Neural crest cell (in vitro differentiated cells): ENCODE data around the gene KRI1. TPM values are rescaled to one million over a fixed set of nuclear protein-coding genes. Genes with fewer than 3 reads are reported as not detected.

ENCODE experiments used
- DNase-seq: peaks from one replicate; pipeline ENCODE4 v3.0.0; 2021; ENCODE audit warnings: low read depth, mixed read lengths, low spot score
- H3K27ac Mint-ChIP-seq: one replicate; pipeline ENCODE4 v1.8.0; 2021; ENCODE audit warnings: mild to moderate bottlenecking, mixed read lengths; ENCODE audit not compliant: unreplicated experiment
- H3K27me3 Mint-ChIP-seq: 2 replicates; pipeline ENCODE4 v1.8.0; 2021; ENCODE audit warnings: low read depth, mild to moderate bottlenecking, mixed read lengths
- H3K36me3 Mint-ChIP-seq: 2 replicates; pipeline ENCODE4 v1.8.0; 2021; ENCODE audit warnings: low read depth, mild to moderate bottlenecking, mixed read lengths
- H3K4me1 Mint-ChIP-seq: 2 replicates; pipeline ENCODE4 v1.8.0; 2021; ENCODE audit warnings: mixed read lengths
- H3K4me3 Mint-ChIP-seq: one replicate; pipeline ENCODE4 v1.8.0; 2021; ENCODE audit warnings: mild to moderate bottlenecking, mixed read lengths
- H3K9me3 Mint-ChIP-seq: 2 replicates; pipeline ENCODE4 v1.8.0; 2021; ENCODE audit warnings: mixed read lengths
- CTCF ChIP-seq: fragments of 200-600 bp; sonication (generic); conservative IDR thresholded peaks from 2 replicates; pipeline ENCODE4 v1.5.0; 2021; ENCODE audit warnings: antibody characterized with exemption, mild to moderate bottlenecking
- total RNA-seq: library from RNA; stranded (reverse); gene quantifications from 2 replicates; pipeline ENCODE4 v1.2.1, GENCODE V29; 2021

KRI1 gene
- total RNA-seq, 1 donor from 2014 or later, result 41.2 TPM

DNA sequence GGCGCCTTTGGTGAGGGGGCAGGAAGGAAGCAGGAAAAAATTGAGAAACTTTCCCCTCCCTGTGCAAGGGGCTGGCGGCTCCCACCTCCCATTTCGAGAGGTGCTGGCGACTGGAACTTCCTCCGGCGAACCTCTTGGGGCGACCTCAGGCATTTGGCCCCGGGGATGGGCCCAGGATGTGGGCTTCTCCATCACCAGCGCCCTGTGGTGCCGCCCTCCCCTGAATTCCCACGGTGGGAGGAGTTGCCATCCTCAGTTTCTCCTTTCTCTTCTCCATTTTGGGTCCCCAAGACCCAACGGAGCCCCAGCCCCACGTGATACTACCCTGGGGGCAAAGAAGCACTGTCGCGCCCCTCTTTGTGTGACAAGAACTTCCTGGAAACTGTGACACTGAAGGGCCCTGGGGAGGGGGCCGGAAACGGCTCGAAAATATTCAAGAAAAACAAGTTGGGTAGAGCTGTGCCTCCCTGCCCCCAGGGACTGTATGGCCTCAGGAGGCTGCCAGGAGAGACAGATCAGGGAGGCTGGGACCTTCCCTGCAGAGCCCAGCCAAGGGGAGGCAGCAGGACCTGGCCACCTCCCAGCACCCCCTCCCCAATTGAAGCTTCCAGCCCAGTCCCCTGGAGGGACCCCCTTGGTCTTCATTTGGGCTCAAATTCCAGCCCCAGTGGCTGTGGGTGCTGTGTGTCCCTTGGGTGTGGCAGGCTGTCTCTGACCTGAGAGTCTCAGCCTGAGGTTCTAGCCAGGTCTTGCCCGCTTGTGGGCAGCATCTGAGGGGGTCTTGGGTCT lies 37.5 kb upstream of the KRI1 start:
- no peak for DNase-seq
- Mint-ChIP-seq H3K4me3 (peak overlapping the region; percentile 92), H3K27me3 (peaks cover 8% of the 10 kb centered on the region), H3K27ac (peak overlapping the region; percentile 83), H3K4me1 (peaks cover 18% of the 10 kb centered on the region), H3K36me3 (no peaks in the 10 kb centered on the region), H3K9me3 (no peaks in the 10 kb centered on the region)
- TF ChIP-seq CTCF, result no peak

DNA sequence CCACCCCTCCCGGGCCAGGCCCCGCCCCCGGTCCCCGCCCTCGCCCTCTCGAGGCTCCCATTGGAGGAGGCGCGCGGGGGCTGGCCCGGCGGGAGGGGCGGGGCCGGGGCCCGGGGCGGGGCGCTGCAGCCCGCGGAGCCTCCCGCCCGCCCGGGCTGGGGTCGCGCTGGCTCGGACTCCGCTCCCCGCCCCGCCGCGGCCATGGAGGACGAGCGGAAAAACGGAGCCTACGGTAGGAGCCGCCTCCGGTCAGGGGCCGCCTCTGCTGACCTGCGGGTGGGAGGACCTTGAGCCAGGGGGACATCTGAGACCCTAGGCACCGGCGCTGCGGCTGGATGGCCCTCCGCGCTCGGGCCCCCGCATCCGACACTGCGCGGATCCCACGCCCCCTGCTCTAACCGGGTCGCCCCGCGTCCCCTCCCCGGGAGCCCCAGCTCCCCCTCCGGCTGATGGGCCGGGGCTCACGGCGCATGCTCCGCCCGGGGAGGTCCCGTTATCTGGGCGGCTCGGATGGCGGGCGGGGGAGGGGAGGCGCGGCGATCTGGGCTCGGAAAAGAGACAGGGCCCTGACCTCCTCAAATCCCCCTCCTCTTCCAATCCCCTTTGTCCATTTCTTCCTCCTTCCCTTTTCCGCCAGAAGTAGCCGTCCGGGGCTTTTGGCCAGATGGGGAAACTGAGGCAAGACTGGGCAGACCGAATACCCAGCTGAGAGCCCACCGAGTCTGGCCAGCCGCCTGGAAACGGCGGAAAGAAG lies 36.7 kb upstream of the KRI1 start:
- Mint-ChIP-seq H3K9me3 (no peaks in the 10 kb centered on the region), H3K4me3 (peak overlapping the region; percentile 92), H3K27ac (peak overlapping the region; percentile 83), H3K36me3 (no peaks in the 10 kb centered on the region), H3K27me3 (peaks cover 8% of the 10 kb centered on the region), H3K4me1 (peaks cover 18% of the 10 kb centered on the region)
- TF ChIP-seq CTCF, result no peak
- DNase-seq, result peak; percentile 75

DNA sequence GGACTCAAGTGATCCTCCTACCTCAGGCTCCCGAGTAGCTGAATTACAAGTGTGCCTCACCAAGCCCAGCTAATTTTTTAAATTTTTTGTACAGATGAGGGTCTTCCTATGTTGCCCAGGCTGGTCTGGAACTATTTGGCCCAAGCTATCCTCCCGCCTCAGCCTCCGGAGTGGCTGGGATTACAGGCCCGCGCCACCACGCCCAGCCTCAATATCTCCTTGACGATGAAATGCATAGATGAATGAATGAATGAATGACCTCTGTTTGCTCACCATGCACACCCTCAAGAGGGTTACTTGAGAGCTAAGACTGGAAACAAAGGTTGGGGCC lies 36.2 kb upstream of the KRI1 start:
- Mint-ChIP-seq H3K4me3 (peak overlapping the region; percentile 87), H3K36me3 (no peaks in the 10 kb centered on the region), H3K27me3 (peaks cover 8% of the 10 kb centered on the region), H3K9me3 (no peaks in the 10 kb centered on the region), H3K27ac (peak overlapping the region; percentile 93), H3K4me1 (peaks cover 18% of the 10 kb centered on the region)
- no peak for TF ChIP-seq CTCF
- DNase-seq, result no peak

DNA sequence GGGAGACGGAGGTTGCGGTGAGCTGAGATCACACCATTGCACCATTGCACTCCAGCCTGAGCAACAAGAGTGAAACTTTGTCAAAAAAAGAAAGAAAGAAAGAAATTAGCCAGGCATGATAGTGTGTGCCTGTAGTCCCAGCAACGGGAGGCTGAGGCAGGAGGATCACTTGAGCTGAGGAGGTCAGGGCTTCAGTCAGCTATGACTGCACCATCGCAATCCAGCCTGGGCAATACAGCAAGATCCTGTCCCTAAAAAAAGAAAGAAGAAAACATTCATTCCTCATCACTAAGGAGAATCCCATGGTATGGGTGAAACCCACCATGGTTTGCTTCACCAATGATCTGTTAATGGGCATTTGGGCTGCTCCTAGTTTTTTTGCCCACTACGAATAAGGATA lies 34.3 kb upstream of the KRI1 start:
- Mint-ChIP-seq H3K27ac (no peak overlapping the region), H3K9me3 (no peaks in the 10 kb centered on the region), H3K4me1 (peaks cover 18% of the 10 kb centered on the region), H3K4me3 (peak overlapping the region; percentile 80), H3K36me3 (no peaks in the 10 kb centered on the region), H3K27me3 (peaks cover 10% of the 10 kb centered on the region)
- DNase-seq, result no peak
- no peak for TF ChIP-seq CTCF

DNA sequence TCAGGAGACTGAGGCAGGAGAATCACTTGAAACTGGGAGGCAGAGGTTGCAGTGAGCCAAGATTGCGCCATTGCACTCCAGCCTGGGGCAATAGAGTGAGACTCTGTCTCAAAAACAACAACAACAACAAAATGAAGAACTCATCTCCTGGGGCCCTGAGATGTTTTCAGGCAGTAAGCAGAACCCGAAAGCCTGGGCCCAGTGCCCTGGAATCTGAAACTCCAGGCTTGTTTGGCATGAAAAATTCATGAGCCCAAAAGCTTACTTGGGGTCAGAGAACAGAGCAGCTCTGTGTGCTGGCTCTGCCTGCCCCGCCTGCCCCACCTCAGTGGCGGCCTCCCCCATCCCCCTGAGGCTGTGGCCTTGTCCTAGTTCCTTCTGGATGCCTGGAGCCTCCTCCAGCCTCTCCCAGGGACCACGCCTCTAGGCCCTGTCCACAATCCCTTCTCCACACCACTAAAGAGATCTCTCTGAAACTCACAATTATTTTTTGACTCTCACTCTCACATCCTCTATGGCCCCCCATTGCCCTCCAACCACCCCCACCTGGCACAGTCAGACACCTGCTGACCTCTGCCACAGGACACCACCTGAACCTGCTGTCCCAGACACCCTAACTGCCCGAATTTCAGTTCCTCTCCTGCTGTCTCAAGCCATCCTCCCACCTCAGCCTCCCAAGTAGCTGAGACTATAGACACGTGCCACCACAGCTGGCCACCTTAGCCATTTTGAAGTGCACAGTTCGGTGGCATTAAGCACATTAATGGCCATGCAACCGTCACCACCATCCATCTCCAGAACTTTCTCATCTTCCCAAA lies 28.2 kb upstream of the KRI1 start:
- H3K27ac Mint-ChIP-seq, result peak overlapping the region; percentile 57
- peak overlapping the region; percentile 28 for H3K4me3 Mint-ChIP-seq

More for the DNA sequence above, 28.2 kb upstream of the KRI1 start:
- Mint-ChIP-seq H3K9me3 (no peaks in the 10 kb centered on the region), H3K4me1 (peaks cover 10% of the 10 kb centered on the region), H3K27me3 (peaks cover 13% of the 10 kb centered on the region), H3K36me3 (no peaks in the 10 kb centered on the region)
- no peak for TF ChIP-seq CTCF
- no peak for DNase-seq
